Large intestine (tissue), 3 donors: ENCODE data around the gene ANKRD44. TPM values are rescaled to one million over a fixed set of nuclear protein-coding genes. Genes with fewer than 3 reads are reported as not detected.
A peak's percentile ranks its signal among the peaks of the same experiment; 100 is the strongest.

Experiments used
- DNase-seq, 2 donors: peaks; one replicate each; pipeline versions ENCODE4 v3.0.0 to v3.0.0-alpha.2; 2013
- H3K27ac ChIP-seq: one replicate; pipeline ENCODE4 v1.5.1; 2013; ENCODE audit warnings: low read length
- H3K27me3 ChIP-seq: 2 replicates; pipeline ENCODE4 v1.6.1; 2013; ENCODE audit warnings: low read length; ENCODE audit not compliant: control insufficient read depth, insufficient read depth
- H3K36me3 ChIP-seq: 2 replicates; pipeline ENCODE4 v1.6.1; 2013; ENCODE audit warnings: low read length; ENCODE audit not compliant: control insufficient read depth, insufficient read depth
- H3K4me1 ChIP-seq: one replicate; pipeline ENCODE4 v1.6.1; 2013; ENCODE audit warnings: low read length; ENCODE audit not compliant: control insufficient read depth, insufficient read depth
- H3K4me3 ChIP-seq: one replicate; pipeline ENCODE4 v1.5.1; 2013; ENCODE audit warnings: low read length
- H3K9me3 ChIP-seq: one replicate; pipeline ENCODE4 v1.6.1; 2013; ENCODE audit warnings: mild to moderate bottlenecking, low read depth, low read length, moderate library complexity; ENCODE audit not compliant: control insufficient read depth
- WGBS: methylation state at CpG from one replicate; pipeline ENCODE4 v1.1.5; 2013; ENCODE audit warnings: low lambda C conversion rate; ENCODE audit not compliant: insufficient coverage; 5-methylcytosine and 5-hydroxymethylcytosine counted together
- polyA plus RNA-seq: library from polyadenylated mRNA; unstranded; fragments of 120-200 nt; gene quantifications from one replicate; pipeline ENCODE4 v1.2.1, GENCODE V29; 2013

ANKRD44 gene
- polyA plus RNA-seq, 1 donor, result 8.4 TPM

DNA sequence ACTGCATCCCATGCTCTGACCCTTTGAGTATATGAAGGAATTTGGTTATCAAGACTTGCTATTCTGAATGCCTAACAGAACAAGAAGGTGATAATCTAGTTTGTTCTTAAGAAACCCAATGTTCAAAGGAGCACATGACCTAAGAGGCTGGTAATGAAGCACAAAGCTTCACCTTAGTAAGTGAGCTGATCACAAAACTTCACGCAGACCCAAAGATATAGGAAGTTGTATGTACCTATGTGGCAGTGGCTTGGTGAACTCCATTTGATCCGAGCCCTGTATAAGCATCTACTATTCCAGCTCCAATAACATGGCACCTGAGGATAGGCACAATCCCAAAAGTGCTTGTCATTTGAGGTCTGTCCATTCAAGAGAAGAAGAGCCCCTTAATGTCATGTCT is 78.6 kb downstream of the ANKRD44 start:
- no peaks in the 10 kb centered on the region for H3K9me3 ChIP-seq
- H3K27me3 ChIP-seq, result no peaks in the 10 kb centered on the region
- H3K36me3 ChIP-seq, result no peaks in the 10 kb centered on the region
- no CpG with 5 or more reads among the region's 2 CpGs for WGBS
- no peak overlapping the region for H3K4me3 ChIP-seq
- H3K4me1 ChIP-seq, result peaks cover 3% of the 10 kb centered on the region
- H3K27ac ChIP-seq, result no peak overlapping the region
- DNase-seq, result no peak

DNA sequence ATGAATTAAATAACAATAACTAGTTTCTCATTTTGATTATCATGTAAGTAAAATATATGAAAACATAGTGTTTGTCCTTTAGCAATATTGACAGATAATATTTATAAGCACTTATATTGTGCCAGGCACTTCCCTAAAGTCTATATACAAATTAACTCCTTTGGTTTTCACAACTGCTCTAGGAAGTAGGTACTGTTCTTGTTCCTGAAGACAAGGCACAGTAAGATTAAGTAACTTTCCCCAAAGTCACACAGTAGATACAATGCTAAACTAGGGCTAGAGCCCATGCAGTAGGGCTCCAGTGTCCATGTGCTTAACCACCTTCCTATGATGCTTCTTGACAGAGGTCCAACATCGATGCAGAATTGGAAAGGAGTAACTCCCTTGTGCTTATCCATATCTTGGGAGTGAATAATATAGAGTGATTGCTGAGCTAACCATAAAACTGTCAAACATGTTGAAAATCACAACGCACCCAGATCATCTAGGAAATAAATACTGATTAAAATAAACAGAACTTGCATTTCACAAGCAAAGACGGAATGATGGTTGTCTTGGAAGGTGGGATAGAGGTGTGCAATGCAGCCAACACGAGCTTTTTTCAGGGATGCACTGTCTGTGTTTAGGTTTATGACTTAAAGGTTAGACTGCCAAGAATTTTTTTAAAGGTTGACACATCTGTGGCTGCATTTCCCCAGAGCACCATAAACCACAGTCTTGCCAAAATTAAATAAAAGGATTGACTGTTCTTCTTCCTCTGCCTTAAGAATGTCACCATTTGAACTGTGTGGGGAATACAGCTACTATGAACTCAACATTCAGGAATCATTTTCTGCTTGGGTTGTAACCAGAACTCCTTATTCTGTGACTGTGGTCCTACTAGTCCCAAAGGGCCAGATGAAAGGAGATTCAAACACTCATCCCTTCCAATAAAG is 80.8 kb downstream of the ANKRD44 start:
- H3K4me1 ChIP-seq, result no peaks in the 10 kb centered on the region
- H3K36me3 ChIP-seq, result no peaks in the 10 kb centered on the region
- WGBS, result 0% methylated on average over 1 of the region's 4 CpGs
- no peaks in the 10 kb centered on the region for H3K27me3 ChIP-seq
- H3K9me3 ChIP-seq, result no peaks in the 10 kb centered on the region
- DNase-seq, result no peak
- no peak overlapping the region for H3K4me3 ChIP-seq
- H3K27ac ChIP-seq, result no peak overlapping the region

DNA sequence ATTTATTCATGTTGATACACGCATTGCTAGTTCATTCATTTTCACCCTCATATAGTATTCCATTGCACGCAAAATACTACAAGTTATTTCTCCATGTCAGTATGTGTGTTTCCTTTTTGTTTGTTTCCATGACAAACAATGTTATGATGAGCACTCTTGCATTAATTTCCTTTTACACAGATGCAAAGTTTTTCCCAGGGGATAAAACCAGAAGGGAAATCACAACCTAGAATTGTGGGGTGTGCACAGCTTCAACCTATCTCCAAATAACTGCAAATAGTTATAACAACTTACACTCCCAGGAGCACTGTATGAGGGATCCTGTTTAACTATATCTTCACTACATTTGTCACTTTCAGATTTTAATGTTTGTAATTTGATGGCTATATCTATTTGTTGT is 87.1 kb downstream of the ANKRD44 start:
- H3K9me3 ChIP-seq, result no peaks in the 10 kb centered on the region
- no peaks in the 10 kb centered on the region for H3K4me1 ChIP-seq
- no peaks in the 10 kb centered on the region for H3K27me3 ChIP-seq
- 100% methylated on average over 1 of the region's 2 CpGs for WGBS
- no peak overlapping the region for H3K4me3 ChIP-seq
- H3K27ac ChIP-seq, result no peak overlapping the region
- H3K36me3 ChIP-seq, result no peaks in the 10 kb centered on the region
- DNase-seq, result no peak

- no peak for DNase-seq
- WGBS, result no CpG with 5 or more reads among the region's 4 CpGs
- Histone ChIP-seq H3K36me3 (no peaks in the 10 kb centered on the region), H3K4me1 (no peaks in the 10 kb centered on the region), H3K27me3 (no peaks in the 10 kb centered on the region), H3K4me3 (no peak overlapping the region), H3K9me3 (no peaks in the 10 kb centered on the region), H3K27ac (no peak overlapping the region)
Measured at GRCh38 chr2:197219636-197220035, 90.9 kb downstream of the ANKRD44 start.

GRCh38 chr2:197217541-197217940 is 93.0 kb downstream of the ANKRD44 start:
- no peak for DNase-seq
- Histone ChIP-seq H3K27ac (no peak overlapping the region), H3K36me3 (no peaks in the 10 kb centered on the region), H3K27me3 (no peaks in the 10 kb centered on the region), H3K9me3 (no peaks in the 10 kb centered on the region), H3K4me1 (no peaks in the 10 kb centered on the region), H3K4me3 (no peak overlapping the region)
- no CpG with 5 or more reads among the region's 2 CpGs for WGBS

- DNase-seq, result peak in 1 of 2 donors; percentile 33
- H3K9me3 ChIP-seq, result no peaks in the 10 kb centered on the region
- no peaks in the 10 kb centered on the region for H3K4me1 ChIP-seq
- no CpG with 5 or more reads among the region's 5 CpGs for WGBS
- H3K36me3 ChIP-seq, result no peaks in the 10 kb centered on the region
- H3K4me3 ChIP-seq, result no peak overlapping the region
- no peaks in the 10 kb centered on the region for H3K27me3 ChIP-seq
- no peak overlapping the region for H3K27ac ChIP-seq
Measured at GRCh38 chr2:197216361-197216979, 94.1 kb downstream of the ANKRD44 start.

GRCh38 chr2:197215748-197216360 is 94.7 kb downstream of the ANKRD44 start:
- Histone ChIP-seq H3K4me3 (no peak overlapping the region), H3K27me3 (no peaks in the 10 kb centered on the region), H3K9me3 (no peaks in the 10 kb centered on the region), H3K36me3 (no peaks in the 10 kb centered on the region), H3K4me1 (no peaks in the 10 kb centered on the region), H3K27ac (no peak overlapping the region)
- no peak for DNase-seq
- no CpG with 5 or more reads among the region's 3 CpGs for WGBS

- no CpG with 5 or more reads among the region's 8 CpGs for WGBS
- no peak overlapping the region for H3K4me3 ChIP-seq
- H3K4me1 ChIP-seq, result no peaks in the 10 kb centered on the region
- no peak for DNase-seq
- no peak overlapping the region for H3K27ac ChIP-seq
- no peaks in the 10 kb centered on the region for H3K27me3 ChIP-seq
- H3K36me3 ChIP-seq, result no peaks in the 10 kb centered on the region
- no peaks in the 10 kb centered on the region for H3K9me3 ChIP-seq
Measured at GRCh38 chr2:197212344-197213262, 98.0 kb downstream of the ANKRD44 start.

- Histone ChIP-seq H3K27ac (no peak overlapping the region), H3K4me1 (no peaks in the 10 kb centered on the region), H3K4me3 (no peak overlapping the region), H3K36me3 (no peaks in the 10 kb centered on the region), H3K9me3 (no peaks in the 10 kb centered on the region), H3K27me3 (no peaks in the 10 kb centered on the region)
- no CpG with 5 or more reads among the region's 4 CpGs for WGBS
- DNase-seq, result no peak
Measured at GRCh38 chr2:197211881-197212342, 98.7 kb downstream of the ANKRD44 start.

- Histone ChIP-seq H3K9me3 (no peaks in the 10 kb centered on the region), H3K27me3 (no peaks in the 10 kb centered on the region), H3K27ac (no peak overlapping the region), H3K36me3 (no peaks in the 10 kb centered on the region), H3K4me3 (no peak overlapping the region), H3K4me1 (no peaks in the 10 kb centered on the region)
- no peak for DNase-seq
- no CpG with 5 or more reads among the region's 3 CpGs for WGBS
Measured at GRCh38 chr2:197210430-197210829, 100.2 kb downstream of the ANKRD44 start.
